BE2C (cell line): ENCODE data around the gene TSSC4.

ENCODE experiments used
- DNase-seq: peaks from one replicate; pipeline ENCODE4 v3.0.0-alpha.2; 2020
- H3K27me3 ChIP-seq: fragments of 250-450 bp; sonication (Bioruptor Pico); 2 replicates; pipeline ENCODE4 v1.5.1; 2020; ENCODE audit warnings: mild to moderate bottlenecking
- H3K36me3 ChIP-seq: fragments of 250-450 bp; sonication (Bioruptor Pico); 2 replicates; pipeline ENCODE4 v1.5.1; 2020; ENCODE audit warnings: mild to moderate bottlenecking
- H3K4me1 ChIP-seq: fragments of 250-450 bp; sonication (Bioruptor Pico); 2 replicates; pipeline ENCODE4 v1.5.1; 2020
- H3K4me3 ChIP-seq: 2 replicates; pipeline ENCODE4 v1.5.1; 2011; ENCODE audit warnings: low read depth, low read length
- H3K9me3 ChIP-seq: fragments of 250-450 bp; sonication (Bioruptor Pico); 2 replicates; pipeline ENCODE4 v1.5.1; 2020
- CTCF ChIP-seq: IDR thresholded peaks from 2 replicates; pipeline ENCODE4 v1.5.1; 2012; ENCODE audit warnings: mild to moderate bottlenecking, low read depth, low read length

The TSSC4 gene

GRCh38 chr11:2382129-2382517 is 18.4 kb upstream of the TSSC4 start:
- Histone ChIP-seq H3K4me3 (no peak overlapping the region), H3K27me3 (no peaks in the 10 kb centered on the region), H3K4me1 (no peaks in the 10 kb centered on the region), H3K36me3 (no peaks in the 10 kb centered on the region; the same call in 1 of the 2 replicates), H3K9me3 (no peaks in the 10 kb centered on the region)
- no peak for DNase-seq
- no peak for TF ChIP-seq CTCF

- H3K4me1 ChIP-seq: no peaks in the 10 kb centered on the region
- no peaks in the 10 kb centered on the region; the same call in 1 of the 2 replicates for H3K36me3 ChIP-seq
- no peak for DNase-seq
- H3K4me3 ChIP-seq: no peak overlapping the region
- no peaks in the 10 kb centered on the region for H3K9me3 ChIP-seq
- TF ChIP-seq CTCF: no peak
- H3K27me3 ChIP-seq: no peaks in the 10 kb centered on the region
Observed at GRCh38 chr11:2382936-2383851, 17.4 kb upstream of the TSSC4 start.

- no peak for TF ChIP-seq CTCF
- no peaks in the 10 kb centered on the region for H3K27me3 ChIP-seq
- H3K36me3 ChIP-seq: no peaks in the 10 kb centered on the region; the same call in 1 of the 2 replicates
- H3K4me1 ChIP-seq: peaks cover 3% of the 10 kb centered on the region; the same call in 1 of the 2 replicates
- no peak for DNase-seq
- no peak overlapping the region for H3K4me3 ChIP-seq
- H3K9me3 ChIP-seq: no peaks in the 10 kb centered on the region
Observed at GRCh38 chr11:2383852-2384804, 16.4 kb upstream of the TSSC4 start.

- DNase-seq: no peak
Observed at GRCh38 chr11:2385156-2386151, 15.1 kb upstream of the TSSC4 start.

More at GRCh38 chr11:2385156-2386151, 15.1 kb upstream of the TSSC4 start:
- Histone ChIP-seq H3K36me3 (no peaks in the 10 kb centered on the region; the same call in 1 of the 2 replicates), H3K9me3 (no peaks in the 10 kb centered on the region), H3K4me1 (peaks cover 3% of the 10 kb centered on the region; the same call in 1 of the 2 replicates), H3K27me3 (no peaks in the 10 kb centered on the region), H3K4me3 (no peak overlapping the region)
- no peak for TF ChIP-seq CTCF
